ENCODE data around the gene BTNL9.

DNA sequence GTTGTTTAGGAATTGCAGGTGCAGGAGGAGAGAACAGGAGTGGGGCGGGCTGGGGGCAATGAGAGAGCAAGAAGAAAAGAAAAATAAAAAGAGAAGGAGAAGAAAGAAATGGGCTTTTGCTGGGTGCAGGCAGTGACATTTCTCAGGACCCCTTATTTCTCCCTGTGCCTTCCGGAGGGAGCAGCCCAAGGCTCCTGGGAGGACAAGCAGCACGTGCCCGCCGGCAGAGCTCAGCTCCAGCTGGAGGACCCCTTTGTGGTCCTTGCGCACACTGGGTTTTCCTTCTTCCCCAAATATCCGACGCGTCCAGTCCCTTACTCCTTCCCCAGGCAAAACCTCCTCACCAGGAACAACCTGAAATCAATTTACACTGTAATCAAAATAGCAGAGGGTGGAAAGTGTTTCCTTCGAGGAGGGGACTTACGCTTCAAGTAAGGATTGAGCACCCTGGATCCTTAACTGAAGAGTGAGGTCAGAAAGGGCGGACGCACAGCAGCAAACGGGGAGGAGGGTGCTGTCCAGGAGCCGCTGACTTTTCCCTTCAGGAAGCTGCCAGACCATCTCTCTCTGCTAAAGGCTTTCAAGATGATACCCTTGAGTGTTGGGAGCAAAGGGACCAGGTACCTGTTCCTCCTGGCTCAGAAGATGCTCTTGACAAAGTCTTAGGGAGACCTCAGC lies 2.1 kb downstream of the BTNL9 start:
- TF ChIP-seq, protein P1, sequence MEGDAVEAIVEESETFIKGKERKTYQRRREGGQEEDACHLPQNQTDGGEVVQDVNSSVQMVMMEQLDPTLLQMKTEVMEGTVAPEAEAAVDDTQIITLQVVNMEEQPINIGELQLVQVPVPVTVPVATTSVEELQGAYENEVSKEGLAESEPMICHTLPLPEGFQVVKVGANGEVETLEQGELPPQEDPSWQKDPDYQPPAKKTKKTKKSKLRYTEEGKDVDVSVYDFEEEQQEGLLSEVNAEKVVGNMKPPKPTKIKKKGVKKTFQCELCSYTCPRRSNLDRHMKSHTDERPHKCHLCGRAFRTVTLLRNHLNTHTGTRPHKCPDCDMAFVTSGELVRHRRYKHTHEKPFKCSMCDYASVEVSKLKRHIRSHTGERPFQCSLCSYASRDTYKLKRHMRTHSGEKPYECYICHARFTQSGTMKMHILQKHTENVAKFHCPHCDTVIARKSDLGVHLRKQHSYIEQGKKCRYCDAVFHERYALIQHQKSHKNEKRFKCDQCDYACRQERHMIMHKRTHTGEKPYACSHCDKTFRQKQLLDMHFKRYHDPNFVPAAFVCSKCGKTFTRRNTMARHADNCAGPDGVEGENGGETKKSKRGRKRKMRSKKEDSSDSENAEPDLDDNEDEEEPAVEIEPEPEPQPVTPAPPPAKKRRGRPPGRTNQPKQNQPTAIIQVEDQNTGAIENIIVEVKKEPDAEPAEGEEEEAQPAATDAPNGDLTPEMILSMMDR (IDR thresholded peaks at IDR 0.05), result no peak
- no peak for TF ChIP-seq POLR2A (IDR thresholded peaks at IDR 0.05)
